ENCODE measurements around the gene CCL18.

DNA sequence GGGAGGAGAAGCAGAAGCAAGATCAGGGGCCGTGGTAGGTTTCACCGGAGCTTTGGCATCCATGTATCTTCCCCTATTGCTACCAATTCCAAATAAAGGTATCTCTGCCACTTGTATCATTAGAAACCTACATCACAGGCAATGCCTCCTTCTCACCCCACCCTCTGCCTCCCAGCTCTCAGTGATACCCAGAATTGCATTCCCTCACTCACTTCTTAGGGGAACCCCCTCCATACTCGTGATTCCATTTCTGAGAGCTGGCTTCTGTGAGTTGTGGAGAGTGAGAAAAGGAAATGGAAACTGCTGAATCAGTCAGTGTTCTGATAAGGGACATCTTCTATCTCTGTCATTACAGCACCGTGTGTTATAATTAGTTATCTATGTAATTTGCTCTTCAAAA lies 28.2 kb downstream of the CCL18 start:
- TF ChIP-seq, protein P1, sequence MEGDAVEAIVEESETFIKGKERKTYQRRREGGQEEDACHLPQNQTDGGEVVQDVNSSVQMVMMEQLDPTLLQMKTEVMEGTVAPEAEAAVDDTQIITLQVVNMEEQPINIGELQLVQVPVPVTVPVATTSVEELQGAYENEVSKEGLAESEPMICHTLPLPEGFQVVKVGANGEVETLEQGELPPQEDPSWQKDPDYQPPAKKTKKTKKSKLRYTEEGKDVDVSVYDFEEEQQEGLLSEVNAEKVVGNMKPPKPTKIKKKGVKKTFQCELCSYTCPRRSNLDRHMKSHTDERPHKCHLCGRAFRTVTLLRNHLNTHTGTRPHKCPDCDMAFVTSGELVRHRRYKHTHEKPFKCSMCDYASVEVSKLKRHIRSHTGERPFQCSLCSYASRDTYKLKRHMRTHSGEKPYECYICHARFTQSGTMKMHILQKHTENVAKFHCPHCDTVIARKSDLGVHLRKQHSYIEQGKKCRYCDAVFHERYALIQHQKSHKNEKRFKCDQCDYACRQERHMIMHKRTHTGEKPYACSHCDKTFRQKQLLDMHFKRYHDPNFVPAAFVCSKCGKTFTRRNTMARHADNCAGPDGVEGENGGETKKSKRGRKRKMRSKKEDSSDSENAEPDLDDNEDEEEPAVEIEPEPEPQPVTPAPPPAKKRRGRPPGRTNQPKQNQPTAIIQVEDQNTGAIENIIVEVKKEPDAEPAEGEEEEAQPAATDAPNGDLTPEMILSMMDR (IDR thresholded peaks at IDR 0.05; ENCODE audit: extremely low read depth in 1 of 2, insufficient read depth in 1 of 2, low read depth in 1 of 2, low read length in 2 of 2): no peak
- no peak for TF ChIP-seq POLR2AphosphoS5 (IDR thresholded peaks at IDR 0.05; ENCODE audit: insufficient read depth, low read depth, low read length)
- no peak for TF ChIP-seq POLR2A (IDR thresholded peaks at IDR 0.05; ENCODE audit: low read depth, low read length)
- TF ChIP-seq EZH2 (IDR thresholded peaks at IDR 0.05; ENCODE audit: borderline replicate concordance, low read depth, low read length, severe bottlenecking): no peak
- no peak for TF ChIP-seq FOS (IDR thresholded peaks at IDR 0.05; ENCODE audit: borderline replicate concordance, insufficient read depth, low read length)
- no peak for TF ChIP-seq MYC (IDR thresholded peaks at IDR 0.05; ENCODE audit: low read depth, low read length)
- TF ChIP-seq, protein P2, sequence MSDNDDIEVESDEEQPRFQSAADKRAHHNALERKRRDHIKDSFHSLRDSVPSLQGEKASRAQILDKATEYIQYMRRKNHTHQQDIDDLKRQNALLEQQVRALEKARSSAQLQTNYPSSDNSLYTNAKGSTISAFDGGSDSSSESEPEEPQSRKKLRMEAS (IDR thresholded peaks at IDR 0.05; ENCODE audit: insufficient read depth, insufficient read length): no peak
- no peak for TF ChIP-seq JUN (IDR thresholded peaks at IDR 0.05; ENCODE audit: borderline replicate concordance, insufficient read depth, insufficient read length, low read depth)
